Epithelial cell of esophagus (primary cell): Measurements from ENCODE around the gene CAVIN3.

Experiments
- DNase-seq: peaks from one replicate; pipeline ENCODE4 v3.0.0; 2010; ENCODE audit warnings: low read depth
- H3K4me3 ChIP-seq: 2 replicates; pipeline ENCODE4 v1.5.1; 2011; ENCODE audit warnings: mild to moderate bottlenecking, low read length, control low read depth
- TF ChIP-seq, protein P1 (sequence below): IDR thresholded peaks from 2 replicates; pipeline ENCODE4 v1.5.1; 2011; ENCODE audit warnings: low read depth, mild to moderate bottlenecking, low read length, control low read depth, inconsistent platforms; ENCODE audit not compliant: insufficient read depth; ENCODE audit errors: missing control alignments

Gene CAVIN3, protein sequence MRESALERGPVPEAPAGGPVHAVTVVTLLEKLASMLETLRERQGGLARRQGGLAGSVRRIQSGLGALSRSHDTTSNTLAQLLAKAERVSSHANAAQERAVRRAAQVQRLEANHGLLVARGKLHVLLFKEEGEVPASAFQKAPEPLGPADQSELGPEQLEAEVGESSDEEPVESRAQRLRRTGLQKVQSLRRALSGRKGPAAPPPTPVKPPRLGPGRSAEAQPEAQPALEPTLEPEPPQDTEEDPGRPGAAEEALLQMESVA

GRCh38 chr11:6320411-6321155, at the start of gene CAVIN3:
TSS of gene CAVIN3 (minus strand) at chr11:6320501. CDS start at chr11:6320476, 25 bp downstream.
- TF ChIP-seq, protein P1, sequence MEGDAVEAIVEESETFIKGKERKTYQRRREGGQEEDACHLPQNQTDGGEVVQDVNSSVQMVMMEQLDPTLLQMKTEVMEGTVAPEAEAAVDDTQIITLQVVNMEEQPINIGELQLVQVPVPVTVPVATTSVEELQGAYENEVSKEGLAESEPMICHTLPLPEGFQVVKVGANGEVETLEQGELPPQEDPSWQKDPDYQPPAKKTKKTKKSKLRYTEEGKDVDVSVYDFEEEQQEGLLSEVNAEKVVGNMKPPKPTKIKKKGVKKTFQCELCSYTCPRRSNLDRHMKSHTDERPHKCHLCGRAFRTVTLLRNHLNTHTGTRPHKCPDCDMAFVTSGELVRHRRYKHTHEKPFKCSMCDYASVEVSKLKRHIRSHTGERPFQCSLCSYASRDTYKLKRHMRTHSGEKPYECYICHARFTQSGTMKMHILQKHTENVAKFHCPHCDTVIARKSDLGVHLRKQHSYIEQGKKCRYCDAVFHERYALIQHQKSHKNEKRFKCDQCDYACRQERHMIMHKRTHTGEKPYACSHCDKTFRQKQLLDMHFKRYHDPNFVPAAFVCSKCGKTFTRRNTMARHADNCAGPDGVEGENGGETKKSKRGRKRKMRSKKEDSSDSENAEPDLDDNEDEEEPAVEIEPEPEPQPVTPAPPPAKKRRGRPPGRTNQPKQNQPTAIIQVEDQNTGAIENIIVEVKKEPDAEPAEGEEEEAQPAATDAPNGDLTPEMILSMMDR = no peak
- H3K4me3 ChIP-seq = peak within 1 kb of the TSS; percentile 55
- DNase-seq = peak; percentile 89

DNA sequence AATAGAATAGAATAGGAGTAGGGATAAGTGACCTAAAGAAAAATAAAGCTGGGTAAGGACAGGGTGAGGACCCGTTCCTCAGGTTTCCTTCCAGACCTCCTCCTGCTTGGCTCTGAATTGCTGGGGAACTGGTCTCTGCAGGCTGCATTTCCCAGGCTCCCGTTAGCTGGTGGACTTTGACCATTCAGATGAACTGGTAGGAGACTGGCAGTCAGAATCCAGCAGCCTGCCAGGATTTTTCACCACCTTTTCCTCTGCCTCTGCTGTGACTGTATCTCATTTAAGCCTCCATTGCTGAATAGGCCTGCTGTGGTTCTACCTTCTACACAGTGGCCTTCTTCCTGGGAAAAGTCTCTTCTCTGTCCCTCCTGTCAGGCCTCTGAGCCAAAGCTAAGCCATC, 45.4 kb upstream of the CAVIN3 start:
- H3K4me3 ChIP-seq = no peak overlapping the region
- TF ChIP-seq, protein P1 = no peak
- no peak for DNase-seq

GRCh38 chr11:6362873-6363678, 42.8 kb upstream of the CAVIN3 start:
- TF ChIP-seq, protein P1 = peak; percentile 98
- H3K4me3 ChIP-seq = no peak overlapping the region
- peak; percentile 85 for DNase-seq

DNA sequence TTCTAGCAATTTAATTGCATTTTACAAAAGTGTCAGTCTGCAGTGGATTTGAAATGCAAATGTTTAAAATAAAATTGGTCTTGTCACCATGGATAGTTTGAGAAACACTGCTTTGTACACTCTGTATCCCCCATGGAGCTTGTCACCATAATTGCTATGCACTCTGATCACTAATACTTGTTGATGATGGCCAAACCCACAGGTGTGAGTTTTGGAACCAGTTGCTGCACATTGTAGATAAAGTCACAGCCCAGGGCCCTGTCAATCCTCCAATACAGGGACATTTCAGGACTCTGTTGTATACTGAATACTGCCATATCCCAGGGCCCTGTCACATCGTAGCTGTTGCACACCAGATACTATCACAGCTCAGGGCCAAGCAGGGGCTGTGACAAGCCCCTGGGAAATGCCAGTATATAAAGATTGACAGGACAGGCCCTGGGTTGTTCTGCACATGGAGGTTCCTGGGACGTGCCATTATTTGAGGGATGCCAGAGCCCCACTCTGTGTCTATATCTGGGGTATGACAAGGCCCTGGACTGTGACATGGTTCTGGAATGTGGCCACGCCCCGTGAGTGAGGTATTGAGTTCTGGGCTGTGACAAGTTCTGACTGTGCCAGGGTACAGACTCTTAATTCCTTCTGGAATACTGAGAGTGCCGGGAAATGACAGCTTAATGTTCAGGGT, 42.0 kb upstream of the CAVIN3 start:
- H3K4me3 ChIP-seq = no peak overlapping the region
- TF ChIP-seq, protein P1 = no peak
- peak; percentile 12 for DNase-seq

DNA sequence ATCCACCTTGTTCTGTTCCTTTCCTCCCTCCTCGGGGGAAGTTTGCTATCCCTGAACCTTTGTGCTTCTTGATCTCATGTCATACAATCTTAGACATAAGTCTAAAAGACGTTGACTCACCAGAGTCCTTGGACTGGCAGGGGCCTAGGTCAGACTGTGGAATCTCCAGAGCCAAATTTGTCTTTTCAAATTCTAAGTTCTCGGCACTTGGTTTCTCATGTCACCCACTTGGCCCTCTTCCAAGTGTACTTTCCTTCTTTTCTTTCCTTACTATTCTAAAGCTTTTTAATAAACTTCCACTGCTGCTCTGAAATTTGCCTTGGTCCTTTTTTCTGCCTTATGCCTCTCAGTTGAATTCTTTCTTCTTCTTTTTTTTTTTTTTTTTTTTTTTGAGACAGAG, 39.9 kb upstream of the CAVIN3 start:
- no peak overlapping the region for H3K4me3 ChIP-seq
- no peak for DNase-seq
- TF ChIP-seq, protein P1 = no peak

- H3K4me3 ChIP-seq = no peak overlapping the region
- peak; percentile 88 for DNase-seq
- TF ChIP-seq, protein P1 = no peak
These were observed 36.9 kb upstream of the CAVIN3 start for GRCh38 chr11:6357222-6357621.
